GM19463 (cell line): ENCODE measurements around the gene CPB2.

Experiments
- ATAC-seq: cut with Tn5 transposase; IDR thresholded peaks from one replicate; pipeline ENCODE4 v1.9.1; 2021; ENCODE audit warnings: mild to moderate bottlenecking, moderate library complexity; ENCODE audit not compliant: unreplicated experiment

The CPB2 gene

DNA sequence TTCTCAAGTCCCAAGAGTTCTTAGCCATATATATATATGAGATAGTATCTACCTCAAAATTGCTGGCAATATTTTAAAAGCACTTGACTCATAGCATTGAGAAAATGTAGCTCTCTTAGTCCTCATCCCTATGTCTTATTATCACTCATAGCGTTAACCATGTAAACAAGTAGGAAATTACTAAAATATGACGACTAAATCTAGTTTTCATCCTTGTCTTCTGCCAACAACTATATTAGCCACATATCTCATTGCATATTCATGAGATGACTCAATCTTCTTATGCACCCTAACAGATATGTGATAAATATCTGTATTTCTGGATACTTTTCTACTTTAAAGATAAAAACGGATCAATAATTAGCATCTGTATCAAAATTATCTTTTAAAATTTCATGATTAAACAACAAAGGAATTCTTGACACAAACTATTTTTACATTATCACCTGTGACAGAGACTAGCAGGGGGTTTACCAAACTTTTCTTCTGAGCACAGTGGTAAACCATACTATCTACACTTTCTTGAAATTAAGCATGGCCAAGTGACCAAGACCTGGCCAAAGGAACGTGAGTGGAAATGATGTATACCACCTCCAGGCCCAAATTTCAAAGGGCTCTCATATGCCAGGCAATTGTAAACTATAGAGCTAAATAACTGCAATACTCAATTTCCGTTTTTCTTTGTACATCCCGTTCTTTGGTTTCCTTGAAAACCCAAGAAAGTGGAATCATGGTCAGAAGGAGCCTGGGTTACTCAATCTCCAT lies 98.0 kb downstream of the CPB2 start:
- ATAC-seq: no peak

DNA sequence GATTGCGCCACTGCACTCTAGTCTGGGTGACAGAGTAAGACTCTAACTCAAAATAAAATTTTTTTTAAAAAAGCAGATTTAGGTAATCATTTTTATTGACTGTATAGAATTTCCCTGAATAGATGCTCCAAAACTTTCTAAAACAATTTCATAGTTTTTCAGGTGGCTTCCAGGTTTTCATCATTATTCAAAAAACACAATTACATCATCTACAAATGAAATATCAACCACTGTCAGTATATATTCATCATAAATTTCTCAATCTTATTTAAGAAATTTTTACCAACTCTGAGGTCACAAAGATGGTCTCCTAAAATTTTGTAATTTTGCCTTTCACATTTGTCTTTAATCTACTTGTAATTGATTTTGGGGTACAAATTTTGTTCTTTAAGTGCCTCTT lies 100.3 kb downstream of the CPB2 start:
- no peak for ATAC-seq
